HG03095 (cell line): ENCODE measurements around the gene PLCB2.

ENCODE experiments used
- ATAC-seq: cut with Tn5 transposase; IDR thresholded peaks from one replicate; pipeline ENCODE4 v1.9.1; 2021; ENCODE audit warnings: moderate library complexity; ENCODE audit not compliant: unreplicated experiment

PLCB2 gene, protein sequence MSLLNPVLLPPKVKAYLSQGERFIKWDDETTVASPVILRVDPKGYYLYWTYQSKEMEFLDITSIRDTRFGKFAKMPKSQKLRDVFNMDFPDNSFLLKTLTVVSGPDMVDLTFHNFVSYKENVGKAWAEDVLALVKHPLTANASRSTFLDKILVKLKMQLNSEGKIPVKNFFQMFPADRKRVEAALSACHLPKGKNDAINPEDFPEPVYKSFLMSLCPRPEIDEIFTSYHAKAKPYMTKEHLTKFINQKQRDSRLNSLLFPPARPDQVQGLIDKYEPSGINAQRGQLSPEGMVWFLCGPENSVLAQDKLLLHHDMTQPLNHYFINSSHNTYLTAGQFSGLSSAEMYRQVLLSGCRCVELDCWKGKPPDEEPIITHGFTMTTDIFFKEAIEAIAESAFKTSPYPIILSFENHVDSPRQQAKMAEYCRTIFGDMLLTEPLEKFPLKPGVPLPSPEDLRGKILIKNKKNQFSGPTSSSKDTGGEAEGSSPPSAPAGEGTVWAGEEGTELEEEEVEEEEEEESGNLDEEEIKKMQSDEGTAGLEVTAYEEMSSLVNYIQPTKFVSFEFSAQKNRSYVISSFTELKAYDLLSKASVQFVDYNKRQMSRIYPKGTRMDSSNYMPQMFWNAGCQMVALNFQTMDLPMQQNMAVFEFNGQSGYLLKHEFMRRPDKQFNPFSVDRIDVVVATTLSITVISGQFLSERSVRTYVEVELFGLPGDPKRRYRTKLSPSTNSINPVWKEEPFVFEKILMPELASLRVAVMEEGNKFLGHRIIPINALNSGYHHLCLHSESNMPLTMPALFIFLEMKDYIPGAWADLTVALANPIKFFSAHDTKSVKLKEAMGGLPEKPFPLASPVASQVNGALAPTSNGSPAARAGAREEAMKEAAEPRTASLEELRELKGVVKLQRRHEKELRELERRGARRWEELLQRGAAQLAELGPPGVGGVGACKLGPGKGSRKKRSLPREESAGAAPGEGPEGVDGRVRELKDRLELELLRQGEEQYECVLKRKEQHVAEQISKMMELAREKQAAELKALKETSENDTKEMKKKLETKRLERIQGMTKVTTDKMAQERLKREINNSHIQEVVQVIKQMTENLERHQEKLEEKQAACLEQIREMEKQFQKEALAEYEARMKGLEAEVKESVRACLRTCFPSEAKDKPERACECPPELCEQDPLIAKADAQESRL

DNA sequence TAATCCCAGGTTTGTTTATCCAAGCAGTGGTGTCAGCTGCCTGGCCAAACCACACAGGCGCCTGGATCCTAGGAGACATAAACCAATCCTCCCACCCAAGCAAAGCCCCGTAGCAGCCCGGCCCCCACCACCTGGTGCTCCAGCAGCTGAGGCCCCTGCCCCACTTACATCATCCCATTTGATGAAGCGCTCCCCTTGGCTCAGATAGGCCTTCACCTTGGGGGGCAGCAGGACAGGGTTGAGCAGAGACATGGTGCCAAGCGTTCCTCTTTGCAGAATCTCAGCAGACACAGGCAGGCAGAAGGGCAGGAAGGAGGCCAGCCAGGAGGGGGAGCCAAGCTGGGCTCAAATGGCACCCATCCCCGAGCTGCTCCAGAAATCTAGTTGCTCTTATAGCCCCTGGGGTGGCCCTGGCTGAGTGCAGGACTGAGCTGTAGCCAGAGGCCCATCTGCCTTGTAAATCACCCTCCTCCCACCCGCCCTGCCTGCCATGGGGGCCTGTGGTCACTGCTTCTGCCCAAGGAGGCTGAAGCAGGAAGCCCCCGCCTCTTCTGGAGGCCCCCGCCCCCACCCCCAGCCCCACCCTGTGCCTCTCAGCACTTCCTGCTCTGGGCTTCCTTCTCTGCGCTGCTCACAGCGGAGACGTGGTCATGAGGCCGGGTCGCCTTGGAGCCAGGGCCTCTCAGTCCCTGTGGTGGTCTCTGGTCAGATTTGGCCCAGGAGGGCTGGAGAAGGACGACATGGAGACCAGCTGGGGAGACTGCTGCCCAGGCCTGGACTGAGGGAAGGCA is at the start of gene PLCB2:
TSS of gene PLCB2 (minus strand) at position 515 of the 791 bp plus-strand sequence. CDS start at position 252, 263 bp downstream.
- peak; percentile 57 for ATAC-seq

GRCh38 chr15:40357246-40357645 is 49.5 kb upstream of the PLCB2 start:
- ATAC-seq: no peak

DNA sequence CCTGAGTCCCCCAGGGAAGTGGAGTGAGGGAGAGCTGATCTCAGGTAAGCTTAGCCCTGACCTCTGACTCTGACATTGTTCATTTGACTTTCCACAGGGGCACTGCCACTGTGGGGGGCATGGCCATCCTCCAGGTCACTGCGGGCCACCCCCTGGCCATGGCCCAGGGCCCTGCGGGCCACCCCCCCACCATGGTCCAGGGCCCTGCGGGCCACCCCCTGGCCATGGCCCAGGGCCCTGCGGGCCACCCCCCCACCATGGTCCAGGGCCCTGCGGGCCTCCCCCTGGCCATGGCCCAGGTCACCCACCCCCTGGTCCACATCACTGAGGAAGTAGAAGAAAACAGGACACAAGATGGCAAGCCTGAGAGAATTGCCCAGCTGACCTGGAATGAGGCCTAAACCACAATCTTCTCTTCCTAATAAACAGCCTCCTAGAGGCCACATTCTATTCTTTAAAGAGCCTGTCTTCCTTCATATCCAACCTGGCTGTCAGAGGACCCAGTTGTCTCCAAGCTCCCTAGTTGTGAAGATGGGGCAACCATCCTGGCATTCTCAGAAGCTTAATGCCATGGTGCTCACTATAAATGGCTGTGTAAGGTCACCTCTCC is 48.3 kb upstream of the PLCB2 start:
- no peak for ATAC-seq

GRCh38 chr15:40354408-40355171 is 46.9 kb upstream of the PLCB2 start:
- ATAC-seq: no peak

DNA sequence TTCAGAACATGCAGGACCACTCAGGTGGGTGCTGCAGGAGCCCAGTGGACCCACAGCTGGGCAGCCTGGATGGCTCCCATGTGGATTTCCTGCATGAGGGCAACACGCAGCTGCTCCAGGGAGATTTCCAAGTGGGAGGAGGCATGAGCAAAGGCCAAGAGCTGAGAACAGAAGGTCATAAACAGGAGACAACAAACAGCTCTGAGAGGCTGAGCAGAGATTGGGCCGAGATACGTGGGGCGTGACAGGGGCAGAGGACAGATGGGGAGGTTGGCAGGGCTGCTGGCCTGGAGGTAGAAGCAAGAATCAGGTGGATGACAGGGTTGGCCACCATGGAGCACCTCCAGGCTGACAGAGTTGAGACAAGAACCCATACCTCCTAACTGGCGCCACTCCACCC is 46.0 kb upstream of the PLCB2 start:
- ATAC-seq: no peak

GRCh38 chr15:40352281-40352901 is 44.7 kb upstream of the PLCB2 start:
- no peak for ATAC-seq

GRCh38 chr15:40349163-40349562 is 41.4 kb upstream of the PLCB2 start:
- ATAC-seq: no peak

- ATAC-seq: no peak
These were observed 40.7 kb upstream of the PLCB2 start for GRCh38 chr15:40348474-40348870.

- no peak for ATAC-seq
These were observed 40.1 kb upstream of the PLCB2 start for GRCh38 chr15:40347559-40348473.

DNA sequence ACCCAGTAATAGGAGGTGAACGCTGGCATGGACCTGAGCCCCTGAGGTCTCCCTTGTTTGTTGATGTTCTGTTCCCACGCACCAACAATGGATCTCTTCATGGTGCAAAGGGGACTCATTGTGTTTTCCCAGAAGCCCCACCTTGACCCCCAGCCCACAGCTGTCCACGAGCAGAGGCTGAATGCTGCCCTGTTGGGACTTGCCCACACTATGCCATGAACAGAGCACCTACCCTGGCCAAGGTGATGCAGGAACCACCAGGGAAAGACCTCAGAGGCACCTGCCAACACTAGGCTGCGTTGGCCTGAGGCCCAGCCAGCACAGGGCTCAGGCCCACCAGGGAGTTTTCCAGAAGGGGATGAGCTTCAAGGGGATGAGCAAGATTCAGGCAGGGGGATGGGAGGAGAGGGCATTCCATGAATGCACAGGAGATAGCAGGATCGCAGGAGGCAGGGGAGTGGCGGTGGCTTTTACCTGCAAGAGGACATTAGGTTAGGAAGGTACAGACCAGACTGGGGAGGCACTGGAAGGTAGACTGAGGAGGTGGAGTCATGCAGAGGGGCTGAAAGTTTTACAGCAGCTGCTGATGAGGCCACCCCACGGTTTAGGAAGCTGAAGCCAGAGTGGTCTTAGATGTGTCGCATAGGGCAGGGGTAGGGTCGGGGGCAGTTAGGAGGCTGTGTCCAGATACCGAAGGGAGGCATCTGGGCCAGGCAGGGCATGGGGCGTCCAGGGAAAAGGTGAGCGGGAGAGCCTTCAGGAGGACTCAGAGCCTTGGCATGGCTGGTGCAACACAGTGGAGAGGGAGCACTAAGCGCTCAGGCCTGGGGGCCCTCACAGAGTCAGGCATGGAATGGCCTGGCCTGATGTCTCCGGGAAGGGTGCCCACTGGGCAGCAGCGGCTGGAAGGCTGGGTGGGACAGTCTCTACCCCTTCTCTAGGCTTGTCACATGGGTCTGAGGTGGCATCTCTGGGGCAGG is 39.1 kb upstream of the PLCB2 start:
- ATAC-seq: no peak

DNA sequence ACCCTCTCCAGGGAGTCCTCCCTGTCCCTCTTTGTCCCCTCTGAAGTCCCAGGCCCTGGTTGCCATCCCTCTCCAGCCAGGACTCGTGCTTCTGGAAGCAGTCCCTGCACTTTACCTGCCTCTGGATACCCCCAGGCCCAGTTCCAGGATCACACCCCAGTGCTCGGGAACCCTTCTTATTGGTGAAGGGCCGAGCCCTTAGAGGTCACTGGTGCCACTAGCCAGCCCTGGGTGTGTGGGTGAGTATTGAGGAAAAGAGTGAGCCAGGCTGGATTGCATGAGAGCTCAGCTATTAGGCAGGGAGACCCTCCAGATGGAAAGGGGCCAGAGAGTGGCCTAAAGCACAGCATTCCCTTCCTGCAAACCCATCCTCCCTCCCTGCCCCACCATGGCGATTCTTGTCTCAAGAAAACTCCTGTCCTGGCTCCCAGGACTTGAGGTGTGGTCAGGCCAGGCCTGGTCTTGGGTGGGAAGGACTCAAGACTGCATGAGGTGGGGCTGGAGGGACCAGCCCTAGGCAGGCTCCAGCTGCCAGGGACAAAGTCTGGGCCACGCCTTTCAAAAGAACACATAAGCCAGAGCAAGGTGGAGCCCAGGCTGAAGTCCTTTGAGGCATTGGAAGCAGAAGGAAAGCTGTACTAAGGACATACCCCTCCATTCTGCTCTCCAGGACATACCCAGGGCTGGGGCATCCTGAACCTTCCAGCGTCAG is 38.3 kb upstream of the PLCB2 start:
- ATAC-seq: no peak

DNA sequence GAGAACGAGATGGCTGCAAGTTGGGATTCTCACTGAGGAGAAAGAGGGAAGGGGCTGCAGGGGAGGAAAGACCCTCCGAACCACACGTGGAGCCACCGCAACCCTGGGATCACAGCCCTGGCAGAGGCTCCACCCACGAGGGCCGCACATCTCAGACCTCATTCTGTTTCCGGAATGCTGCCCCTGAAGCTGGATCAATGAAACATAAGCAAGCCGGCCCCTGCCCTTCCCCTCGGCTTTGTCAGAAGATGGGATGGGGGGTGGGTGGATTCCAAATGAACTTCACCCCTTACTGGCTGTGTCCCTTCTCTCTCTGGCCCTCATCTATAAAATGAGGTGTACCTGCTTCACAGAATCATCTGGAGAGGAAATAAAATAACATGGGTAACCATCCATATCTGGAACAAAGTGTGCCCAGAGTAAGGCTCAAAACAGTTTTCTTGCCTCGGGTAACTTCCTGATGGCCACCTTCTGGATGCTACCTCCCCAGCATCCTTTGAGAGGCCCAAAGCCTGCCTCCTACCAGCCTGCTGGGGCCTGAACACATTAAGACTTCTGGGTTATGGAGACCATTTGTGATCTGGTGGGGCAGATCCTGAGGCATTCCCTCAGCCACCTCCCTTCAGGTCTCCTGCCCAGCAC is 37.6 kb upstream of the PLCB2 start:
- no peak for ATAC-seq

DNA sequence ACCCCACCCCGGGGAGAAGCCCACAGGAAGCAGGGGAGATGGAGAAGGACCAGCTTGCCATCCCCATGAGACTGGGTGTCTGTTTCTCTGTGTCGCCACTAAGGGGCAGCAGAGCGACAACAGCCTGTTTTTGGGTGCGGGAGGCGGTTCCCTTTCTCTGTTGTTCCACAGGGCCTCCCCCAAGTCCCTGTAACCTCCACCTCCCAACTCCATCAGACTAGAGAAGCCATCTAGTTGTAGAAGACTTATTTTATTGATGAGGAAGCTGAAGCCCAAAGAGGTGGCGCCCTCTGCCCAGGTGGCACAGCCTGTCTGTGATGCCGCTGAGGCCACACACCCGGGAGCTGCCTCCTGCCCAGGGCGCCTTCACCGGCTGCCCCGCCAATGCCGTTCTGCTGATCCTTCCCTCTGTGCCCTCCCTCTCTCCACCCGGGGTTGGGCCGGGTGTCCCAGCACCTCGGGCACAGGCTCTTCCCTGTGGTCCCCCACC is 36.9 kb upstream of the PLCB2 start:
- ATAC-seq: no peak

GRCh38 chr15:40344217-40344616 is 36.5 kb upstream of the PLCB2 start:
- ATAC-seq: no peak

DNA sequence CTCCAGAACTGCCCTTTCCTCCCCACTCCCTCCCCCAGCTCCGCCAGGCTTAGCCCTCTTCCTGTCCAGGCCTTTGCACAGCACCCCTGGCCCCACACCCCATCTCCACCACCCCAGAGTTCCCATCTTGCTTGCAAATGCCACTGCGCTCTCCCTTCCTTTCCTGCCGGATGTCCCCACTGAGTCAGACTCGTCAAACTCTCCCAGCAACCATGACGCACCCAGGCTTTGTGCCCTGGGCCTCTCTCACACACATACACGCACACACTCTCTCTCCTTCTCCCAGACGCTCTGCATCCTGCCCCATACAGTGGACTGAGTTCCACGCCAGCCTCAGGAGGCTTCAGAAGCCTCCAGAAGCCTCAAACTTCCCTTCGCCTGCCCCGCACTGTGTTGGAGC is 35.8 kb upstream of the PLCB2 start:
- no peak for ATAC-seq
